NCI-H82 (cell line): ENCODE results near the gene MAP4K3.

Source experiments
- DNase-seq: peaks from one replicate; lab custom pipeline; 2025; lab: John Stamatoyannopoulos, UW

MAP4K3 gene

DNA sequence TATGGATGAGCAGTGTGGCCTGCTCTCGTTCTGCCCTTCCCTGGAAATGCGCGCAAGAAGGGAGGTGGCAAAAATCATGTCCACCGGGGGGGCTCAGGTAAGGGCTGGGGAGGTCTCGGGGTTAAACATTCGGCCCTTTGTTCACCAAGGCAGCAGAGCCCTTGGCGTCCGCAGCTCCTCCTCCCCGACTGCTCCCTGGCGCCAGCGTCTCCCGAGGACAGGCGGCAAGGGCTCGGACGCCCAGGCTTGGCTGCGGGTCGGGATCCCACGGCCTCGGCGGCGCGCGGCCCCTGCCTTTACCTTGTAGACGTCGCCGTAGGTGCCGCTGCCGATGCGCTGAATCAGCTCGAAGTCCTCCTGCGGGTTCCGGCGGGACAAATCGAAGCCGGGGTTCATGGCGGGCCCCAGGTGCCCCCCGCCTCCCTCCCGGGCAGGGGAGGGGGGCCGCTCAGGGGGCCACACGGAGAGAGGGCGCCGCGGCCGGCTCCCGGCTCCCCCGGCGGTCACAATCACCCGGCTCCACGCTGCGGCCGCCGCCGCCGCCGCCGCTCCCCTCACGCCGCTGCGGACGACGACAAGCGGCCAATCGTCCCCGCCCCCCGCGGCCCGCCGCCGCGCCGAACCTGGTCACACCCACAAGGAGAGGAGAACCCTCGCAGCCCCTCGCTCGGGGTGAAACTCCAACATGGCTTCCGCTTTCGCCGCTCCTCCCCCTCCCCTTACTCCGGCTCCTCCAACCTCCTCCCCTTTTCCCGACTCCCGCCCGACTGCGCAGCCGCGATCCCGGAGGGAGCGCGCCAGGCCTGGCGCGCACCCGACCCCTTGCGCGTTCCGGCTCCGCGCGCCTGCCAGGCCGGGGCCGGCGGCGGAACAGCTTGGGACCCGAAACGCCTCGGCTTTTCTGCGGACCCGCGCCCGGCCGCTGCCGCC lies at the start of gene MAP4K3:
Gene MAP4K3, minus strand, starts transcription at position 694 of the 930 bp plus-strand sequence. Its CDS starts 298 bp downstream, at position 396.
- DNase-seq = peak; percentile 98

DNA sequence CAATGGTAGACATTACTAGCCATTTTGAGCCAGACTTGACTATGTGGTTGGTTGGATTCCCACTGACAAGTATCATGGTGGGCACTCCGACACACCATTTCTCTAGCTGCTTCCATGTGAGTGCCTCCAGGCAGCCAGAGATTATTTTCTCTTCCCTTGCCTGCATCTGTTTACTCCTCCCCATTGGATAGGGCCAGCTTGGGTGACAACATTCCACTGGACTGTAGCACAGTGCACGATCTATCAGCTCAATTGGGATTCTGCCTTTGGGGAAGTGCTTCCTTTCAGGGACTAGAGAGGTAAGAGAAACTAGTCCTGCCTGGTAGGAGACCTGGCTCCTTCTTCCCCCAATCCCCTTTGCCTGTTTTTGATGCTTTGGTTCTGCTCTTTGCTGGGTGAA lies 49.0 kb upstream of the MAP4K3 start:
- DNase-seq = no peak

- DNase-seq = peak; percentile 37
Observed at GRCh38 chr2:39484620-39485495, 47.8 kb upstream of the MAP4K3 start.

GRCh38 chr2:39484206-39484605 lies 47.1 kb upstream of the MAP4K3 start:
- DNase-seq = peak; percentile 18

DNA sequence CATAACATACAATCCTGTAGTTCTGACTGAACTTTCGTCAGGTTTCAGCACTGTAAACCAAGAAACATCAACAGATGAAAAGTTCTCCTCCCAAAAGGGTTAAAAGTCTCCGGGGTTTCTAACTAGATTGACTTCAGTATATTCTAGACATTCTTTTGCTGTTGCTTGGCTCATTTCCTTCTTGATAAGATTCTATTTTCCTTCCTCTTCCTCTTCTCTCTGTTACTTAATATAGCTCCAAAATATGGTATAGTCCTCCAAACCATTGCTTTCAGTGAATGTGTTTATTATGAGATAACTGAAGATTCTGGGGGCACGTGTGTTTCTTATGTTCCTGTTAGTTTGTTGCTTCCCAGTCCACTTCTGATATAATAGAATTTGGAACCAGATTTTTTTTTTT lies 46.4 kb upstream of the MAP4K3 start:
- DNase-seq = no peak

DNA sequence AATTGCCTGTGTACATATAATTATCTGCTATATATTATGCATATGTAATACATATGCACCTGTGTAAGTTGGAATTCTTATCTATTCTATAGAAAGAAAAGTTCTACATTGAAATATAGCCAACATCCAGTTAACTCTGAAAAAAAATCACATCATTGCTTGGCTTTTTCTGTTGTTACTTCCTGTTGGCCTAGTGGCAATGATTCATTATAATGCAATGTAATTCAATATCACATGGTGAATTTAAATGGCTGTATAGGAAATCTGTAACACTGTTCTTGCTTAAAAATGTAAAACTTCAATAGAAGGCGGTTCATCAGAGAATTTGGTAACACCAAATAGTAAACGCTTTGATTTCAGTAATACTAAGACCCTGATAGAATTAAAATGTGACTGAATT lies 44.5 kb upstream of the MAP4K3 start:
- no peak for DNase-seq

- DNase-seq = no peak
Observed at GRCh38 chr2:39479696-39480095, 42.6 kb upstream of the MAP4K3 start.

DNA sequence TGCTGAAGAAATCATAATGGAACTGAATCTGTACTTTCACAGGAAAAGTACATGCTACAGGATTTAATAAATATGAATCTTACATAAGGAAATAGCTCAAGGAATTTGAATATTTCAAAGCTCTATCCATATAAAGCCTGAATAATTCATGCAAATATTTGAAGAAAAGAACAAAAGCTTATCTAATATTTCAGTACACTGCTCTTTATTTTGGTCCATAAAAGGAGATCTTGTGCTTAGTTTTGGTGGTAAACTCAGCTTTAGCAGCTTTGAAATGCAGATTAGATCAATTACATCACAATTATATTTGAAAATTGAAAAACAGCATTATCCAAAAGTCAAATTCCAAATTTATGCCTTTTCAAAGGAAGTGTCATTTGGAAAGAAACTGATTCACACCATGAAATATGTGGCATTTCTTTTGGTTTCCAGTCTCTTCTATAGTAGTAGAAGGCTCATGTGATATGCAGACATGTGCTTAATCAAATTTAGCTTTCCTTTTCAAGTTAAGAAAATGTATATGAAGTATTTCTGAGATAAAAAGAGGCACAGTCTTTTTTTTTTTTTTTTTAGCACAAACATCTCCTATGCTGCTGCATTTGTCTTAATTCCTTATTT lies 42.1 kb upstream of the MAP4K3 start:
- no peak for DNase-seq

GRCh38 chr2:39476524-39476923 lies 39.4 kb upstream of the MAP4K3 start:
- no peak for DNase-seq

GRCh38 chr2:39475006-39475405 lies 37.9 kb upstream of the MAP4K3 start:
- no peak for DNase-seq

GRCh38 chr2:39470580-39470979 lies 33.5 kb upstream of the MAP4K3 start:
- no peak for DNase-seq

DNA sequence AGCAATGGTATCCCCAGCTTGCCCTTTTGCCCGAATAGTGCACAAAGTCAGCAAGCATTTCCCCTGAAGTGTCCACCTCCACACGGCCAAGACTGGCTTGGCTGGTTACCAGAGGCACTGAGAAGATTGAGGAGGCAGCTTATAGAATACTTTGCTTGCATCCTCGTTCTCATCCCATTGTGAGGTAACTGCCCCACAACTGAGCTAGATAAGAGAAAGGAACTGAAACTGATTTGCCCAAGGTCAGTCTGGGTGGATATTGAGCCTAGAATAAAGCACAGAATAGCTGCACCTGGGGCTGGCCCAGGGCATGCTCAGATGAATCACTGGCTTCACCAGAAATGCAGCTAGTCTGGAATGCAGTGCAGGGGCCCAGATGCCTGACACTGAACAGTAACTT lies 32.7 kb upstream of the MAP4K3 start:
- DNase-seq = no peak

DNA sequence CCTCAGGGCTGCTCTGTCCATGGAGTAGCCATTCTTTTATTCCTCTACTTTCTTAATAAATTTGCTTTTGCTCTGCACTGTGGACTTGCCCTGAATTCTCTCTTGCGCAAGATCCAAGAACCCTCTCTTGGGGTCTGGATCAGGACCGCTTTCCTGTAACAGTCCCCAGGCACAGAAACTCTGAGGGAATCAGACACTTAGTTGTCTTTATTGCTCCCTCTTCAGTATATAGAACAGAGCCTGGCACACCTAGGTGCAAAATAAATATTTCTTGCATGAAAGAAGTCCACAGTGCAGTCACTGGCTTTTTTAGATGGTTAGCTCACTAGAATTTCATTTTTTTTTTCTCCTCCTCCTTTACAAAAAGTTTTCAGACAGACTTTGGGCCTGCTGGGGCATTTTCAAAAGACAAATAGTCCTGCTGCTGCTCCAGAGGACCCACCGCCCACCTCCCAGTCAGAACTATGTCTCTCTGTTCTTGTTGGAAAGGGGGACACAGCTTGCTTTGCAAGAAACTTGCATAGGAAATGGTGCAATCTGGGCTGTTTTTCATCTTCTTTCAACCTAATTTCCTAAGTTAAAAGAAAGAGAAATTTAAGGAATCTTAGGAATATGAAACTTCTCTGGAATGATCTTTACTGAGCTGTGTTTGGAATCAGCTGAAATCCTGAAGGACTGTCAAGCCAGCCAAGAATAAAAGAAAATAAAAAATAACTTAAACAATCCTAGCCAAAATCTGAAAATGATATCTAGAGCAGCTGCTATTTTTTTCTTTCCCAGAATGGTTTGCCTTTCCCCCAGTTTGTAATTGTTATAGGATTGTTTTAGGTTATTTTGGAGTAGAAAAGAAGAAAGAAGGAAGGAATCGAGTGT lies 31.7 kb upstream of the MAP4K3 start:
- no peak for DNase-seq

DNA sequence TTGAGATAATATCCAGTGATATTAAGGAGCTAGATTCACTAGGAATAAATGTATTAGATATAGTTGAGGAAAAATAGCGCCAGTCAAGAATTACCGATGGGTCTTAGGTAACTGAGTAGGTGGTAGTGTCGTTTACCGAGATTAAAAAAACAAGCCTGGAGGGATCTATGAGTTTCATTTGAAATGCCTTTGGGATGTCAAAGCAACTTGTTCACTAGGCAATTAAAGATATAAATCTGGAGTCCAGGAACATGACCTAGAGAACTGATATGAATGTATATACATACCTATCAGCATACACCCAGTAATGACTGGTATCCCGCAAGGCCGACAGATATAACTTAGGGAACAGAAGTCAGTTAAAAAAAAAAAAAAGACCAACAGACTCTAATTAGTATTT lies 29.2 kb upstream of the MAP4K3 start:
- no peak for DNase-seq

DNA sequence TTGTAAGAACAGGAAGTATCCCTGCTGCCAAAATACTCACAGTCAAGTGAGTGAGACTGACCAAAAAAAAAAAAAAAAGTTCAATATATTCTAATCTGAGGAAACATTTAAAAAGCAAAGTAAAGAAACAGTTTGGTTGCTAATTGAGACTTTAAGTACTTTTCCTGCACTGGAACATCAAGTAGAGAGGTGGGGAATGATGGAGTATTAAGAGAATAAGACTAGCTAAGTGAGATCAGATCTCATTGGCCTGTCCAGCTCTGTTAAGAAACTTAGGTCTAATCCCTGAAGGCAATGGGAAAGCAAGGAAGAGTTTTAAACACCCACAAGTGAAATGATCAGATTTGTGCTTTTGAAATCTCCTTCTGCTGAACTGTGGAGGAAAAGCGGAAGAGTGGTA lies 27.8 kb upstream of the MAP4K3 start:
- DNase-seq = no peak

- no peak for DNase-seq
Observed at GRCh38 chr2:39455826-39456225, 18.7 kb upstream of the MAP4K3 start.

DNA sequence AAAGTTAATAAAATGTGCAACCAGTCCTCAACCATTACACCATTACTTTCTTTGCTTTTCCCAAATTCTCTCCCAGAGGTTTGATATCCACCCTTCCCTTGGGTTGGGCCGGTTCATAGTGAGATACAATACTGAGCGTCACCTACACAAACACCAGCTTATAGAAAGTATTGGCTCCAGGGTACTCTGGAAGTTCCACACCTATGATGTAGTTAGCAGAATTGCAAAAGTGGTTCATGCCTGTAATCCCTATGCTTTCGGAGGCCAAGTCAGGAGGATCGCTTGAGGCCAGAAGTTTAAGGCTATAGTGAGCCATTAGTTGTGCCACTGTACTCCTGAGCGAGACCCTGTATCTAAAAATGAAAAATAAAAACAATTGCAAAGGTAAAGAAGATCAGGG lies 15.3 kb upstream of the MAP4K3 start:
- no peak for DNase-seq

DNA sequence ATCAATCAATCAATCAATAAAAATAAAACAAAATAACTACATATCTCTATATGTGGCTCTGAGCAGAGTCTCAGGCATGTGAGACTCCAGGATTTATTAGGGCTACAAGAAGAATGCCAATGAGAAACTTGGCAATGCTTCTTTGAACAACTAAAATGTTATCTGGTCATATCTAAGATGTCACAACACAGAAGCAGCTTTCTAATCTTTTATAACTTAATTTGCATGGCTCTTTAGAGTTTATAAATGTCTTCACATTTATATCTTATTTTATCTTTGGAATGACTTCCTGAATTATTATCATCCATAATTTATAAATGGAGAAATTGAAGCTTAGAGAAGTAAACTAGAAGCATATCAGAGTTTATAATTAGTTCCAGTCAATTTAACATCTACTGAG lies 14.9 kb upstream of the MAP4K3 start:
- DNase-seq = no peak

GRCh38 chr2:39448169-39448502 lies 11.1 kb upstream of the MAP4K3 start:
- DNase-seq = no peak

GRCh38 chr2:39447266-39448168 lies 10.4 kb upstream of the MAP4K3 start:
- no peak for DNase-seq

DNA sequence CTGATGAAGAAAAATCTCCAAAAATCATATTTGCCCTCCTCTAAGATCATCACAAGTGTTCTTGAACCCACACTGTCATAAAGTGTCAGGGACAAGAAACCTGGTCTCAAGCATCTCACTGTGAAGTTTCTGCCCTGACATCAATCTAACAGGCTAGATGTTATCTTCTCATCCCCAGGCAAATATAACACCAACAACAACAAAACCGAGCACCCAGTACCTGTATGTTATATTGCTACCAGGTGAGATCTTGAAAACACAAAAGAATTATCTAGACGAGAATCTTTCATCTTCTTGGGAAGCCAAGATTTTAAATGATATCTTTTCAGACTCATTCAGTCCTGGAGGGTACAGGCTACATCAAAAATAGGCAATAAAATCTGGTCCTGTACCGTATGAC lies 8.8 kb upstream of the MAP4K3 start:
- no peak for DNase-seq
